Measurements from ENCODE around the gene RASGRP2.

GRCh38 chr11:64746486-64746885 lies 2.5 kb upstream of the RASGRP2 start:
- TF ChIP-seq EZH2phosphoT487 (IDR thresholded peaks at IDR 0.05; ENCODE audit: borderline replicate concordance, low read length), result no peak
- TF ChIP-seq, protein P1, sequence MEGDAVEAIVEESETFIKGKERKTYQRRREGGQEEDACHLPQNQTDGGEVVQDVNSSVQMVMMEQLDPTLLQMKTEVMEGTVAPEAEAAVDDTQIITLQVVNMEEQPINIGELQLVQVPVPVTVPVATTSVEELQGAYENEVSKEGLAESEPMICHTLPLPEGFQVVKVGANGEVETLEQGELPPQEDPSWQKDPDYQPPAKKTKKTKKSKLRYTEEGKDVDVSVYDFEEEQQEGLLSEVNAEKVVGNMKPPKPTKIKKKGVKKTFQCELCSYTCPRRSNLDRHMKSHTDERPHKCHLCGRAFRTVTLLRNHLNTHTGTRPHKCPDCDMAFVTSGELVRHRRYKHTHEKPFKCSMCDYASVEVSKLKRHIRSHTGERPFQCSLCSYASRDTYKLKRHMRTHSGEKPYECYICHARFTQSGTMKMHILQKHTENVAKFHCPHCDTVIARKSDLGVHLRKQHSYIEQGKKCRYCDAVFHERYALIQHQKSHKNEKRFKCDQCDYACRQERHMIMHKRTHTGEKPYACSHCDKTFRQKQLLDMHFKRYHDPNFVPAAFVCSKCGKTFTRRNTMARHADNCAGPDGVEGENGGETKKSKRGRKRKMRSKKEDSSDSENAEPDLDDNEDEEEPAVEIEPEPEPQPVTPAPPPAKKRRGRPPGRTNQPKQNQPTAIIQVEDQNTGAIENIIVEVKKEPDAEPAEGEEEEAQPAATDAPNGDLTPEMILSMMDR (conservative IDR thresholded peaks at IDR 0.05; ENCODE audit: low read depth, low read length), result no peak
- TF ChIP-seq EZH2 (IDR thresholded peaks at IDR 0.05; ENCODE audit: low read length, unreplicated experiment), result no peak

Data from PC-3 (cell line).